ENCODE measurements around the gene MFF.

MFF gene

DNA sequence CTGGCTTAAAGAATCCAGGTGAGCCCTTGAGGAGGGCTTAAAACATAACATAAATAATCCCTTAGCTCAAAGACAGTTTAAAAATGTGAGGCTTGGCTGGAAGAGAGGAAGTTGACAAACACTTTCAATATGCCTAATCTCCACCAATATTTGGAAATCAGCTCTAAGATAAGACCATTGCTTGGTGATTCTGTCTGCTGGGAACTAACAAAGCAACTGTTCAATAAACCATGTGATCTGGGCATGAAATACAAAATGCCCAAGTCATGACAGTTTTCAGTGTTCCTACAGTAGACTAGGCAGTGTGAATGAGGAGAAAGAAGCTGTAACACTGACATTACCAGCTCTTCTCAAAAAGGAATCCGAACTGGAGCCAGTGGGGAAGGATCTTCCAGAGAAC lies 10.7 kb downstream of the MFF start:
- DNase-seq (ENCODE audit: low spot score), result peak; percentile 80

- DNase-seq (ENCODE audit: low spot score), result no peak
These were observed 12.4 kb downstream of the MFF start for GRCh38 chr2:227337442-227337841.

GRCh38 chr2:227339098-227339599 lies 14.1 kb downstream of the MFF start:
- DNase-seq (ENCODE audit: low spot score), result no peak

DNA sequence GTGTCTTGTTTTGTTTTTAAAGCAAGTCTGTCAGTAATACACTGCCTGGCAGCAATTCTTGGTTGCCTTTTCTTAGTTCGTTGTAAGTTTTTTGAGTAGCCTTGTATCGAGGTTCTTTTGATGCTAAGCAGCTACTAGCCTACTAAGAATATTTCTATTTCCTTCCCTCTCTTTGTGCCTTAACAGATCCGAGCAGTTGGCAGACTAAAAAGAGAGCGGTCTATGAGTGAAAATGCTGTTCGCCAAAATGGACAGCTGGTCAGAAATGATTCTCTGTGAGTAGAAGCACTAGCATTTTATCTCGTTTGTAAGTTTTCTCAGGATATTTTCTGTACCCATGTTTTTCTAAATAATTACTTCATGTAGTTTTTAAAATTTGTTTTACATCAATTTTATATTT lies 15.1 kb downstream of the MFF start:
- peak; percentile 69 for DNase-seq (ENCODE audit: low spot score)

DNA sequence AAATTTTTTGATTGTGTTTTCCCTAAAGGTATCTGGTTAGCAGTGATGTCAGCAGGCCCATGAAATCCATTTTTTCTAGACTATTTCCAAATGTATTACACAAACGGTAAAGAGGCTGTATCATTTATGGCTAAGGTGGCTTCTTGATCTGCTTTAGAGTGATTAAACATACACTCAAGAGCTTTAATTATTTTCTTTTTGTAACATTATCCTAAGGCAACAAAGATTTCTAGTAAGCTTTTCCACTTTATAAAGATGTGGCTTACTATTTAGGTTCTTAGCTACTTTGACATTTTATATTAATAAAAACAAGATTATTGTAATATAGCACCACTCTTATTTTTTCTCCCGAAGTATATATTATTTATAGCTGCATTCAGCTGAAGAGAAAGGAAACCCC lies 16.5 kb downstream of the MFF start:
- DNase-seq (ENCODE audit: low spot score), result no peak

DNA sequence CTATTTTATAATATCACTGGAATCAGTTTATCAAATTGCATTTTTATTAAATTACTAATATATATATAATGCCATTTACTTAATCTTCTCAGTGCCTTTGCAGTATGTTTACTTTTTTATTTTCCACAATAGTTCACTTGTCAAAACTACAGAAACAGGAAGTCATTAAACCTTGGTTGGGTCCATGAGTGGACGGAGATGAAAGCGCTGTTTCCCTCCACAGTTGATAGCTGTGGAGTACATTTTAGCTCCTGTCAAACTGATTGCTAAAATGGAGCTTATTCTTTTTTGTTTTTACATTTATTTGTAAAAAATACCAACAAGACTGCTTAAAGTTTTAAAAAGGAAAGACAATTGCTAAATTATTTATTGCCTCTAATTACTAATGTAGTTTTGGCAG lies 19.2 kb downstream of the MFF start:
- no peak for DNase-seq (ENCODE audit: low spot score)

DNA sequence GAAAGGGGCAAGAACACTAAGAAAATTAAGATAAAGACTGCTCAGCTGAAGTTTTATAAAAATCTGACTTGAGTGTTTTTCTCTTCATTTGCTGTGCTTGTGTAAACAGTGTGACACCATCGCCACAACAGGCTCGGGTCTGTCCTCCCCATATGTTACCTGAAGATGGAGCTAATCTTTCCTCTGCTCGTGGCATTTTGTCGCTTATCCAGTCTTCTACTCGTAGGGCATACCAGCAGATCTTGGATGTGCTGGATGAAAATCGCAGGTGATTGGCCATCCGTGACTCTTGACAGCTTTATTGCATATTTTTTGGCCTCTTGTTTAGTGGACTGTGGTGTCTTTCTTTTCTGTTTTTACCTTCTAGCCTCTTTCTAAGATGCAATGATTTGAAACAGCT lies 22.1 kb downstream of the MFF start:
- DNase-seq (ENCODE audit: low spot score), result no peak

- DNase-seq (ENCODE audit: low spot score), result no peak
These were observed 23.3 kb downstream of the MFF start for GRCh38 chr2:227348324-227348723.

DNA sequence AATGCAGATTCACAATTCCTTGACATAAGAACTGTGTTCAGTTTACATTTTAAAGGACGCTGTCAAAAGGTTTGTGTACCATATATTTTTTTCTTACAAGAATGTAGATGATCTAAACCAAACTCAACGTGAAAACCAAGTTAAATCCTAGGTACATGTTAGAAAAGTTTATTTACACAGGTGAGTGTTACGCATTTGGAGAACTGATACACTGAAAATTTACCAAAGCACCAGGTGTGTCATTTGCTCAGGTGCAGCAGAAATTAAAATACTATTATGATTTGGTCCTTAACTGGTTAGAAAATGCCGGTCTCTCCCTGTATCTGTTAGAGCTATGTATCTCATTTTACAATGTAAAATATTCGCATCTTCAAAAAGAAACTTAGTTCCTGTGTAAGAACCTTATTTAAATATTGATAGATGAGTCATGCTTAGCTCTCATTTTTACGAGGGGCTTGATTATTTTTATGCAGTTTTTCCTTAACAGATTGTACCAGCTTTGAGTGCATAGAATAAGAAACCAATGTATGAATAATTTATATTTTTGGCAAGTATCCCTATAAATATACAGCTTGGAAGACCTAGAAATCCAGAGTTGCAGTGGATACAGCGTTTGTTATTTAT lies 25.1 kb downstream of the MFF start:
- DNase-seq (ENCODE audit: low spot score), result no peak

DNA sequence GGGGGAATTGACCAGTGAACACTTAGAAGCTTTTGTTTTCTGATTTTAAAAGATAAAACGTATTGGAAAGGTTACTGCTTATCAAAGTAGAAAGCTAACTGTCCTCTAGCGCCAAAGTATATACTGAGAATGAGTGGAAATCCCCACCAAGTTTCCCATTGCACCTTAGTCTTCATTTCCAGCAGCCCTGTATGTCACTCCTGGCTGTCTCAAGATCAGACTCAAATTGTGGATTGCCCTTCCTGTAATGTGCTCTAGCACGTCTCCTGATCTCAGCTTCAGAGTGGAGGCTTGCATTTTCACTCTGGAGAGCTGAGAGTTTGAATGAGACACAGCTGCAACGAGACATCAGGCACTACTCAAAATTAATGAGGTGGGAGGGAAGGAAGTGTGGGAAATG lies 26.6 kb downstream of the MFF start:
- DNase-seq (ENCODE audit: low spot score), result no peak

GRCh38 chr2:227360351-227360750 lies 35.3 kb downstream of the MFF start:
- no peak for DNase-seq (ENCODE audit: low spot score)

DNA sequence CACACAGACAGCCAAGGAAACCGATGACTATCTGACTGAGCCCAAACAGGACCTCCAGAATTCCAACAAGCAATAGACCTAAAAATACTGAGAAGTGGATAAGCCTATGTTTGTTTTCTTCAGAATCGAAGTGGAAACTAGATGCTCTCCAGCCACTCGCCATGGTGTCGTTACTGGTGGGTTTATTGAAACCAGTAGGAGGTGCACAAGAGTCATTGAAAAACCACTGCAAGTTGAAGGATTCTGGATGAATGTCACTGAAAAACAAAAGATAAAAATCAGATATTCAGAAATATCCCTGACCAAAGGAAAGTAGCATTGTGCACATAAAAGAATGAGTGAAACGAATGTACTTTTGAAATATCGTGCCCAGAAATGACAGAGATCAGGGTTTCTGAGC lies 38.7 kb downstream of the MFF start:
- DNase-seq (ENCODE audit: low spot score), result peak; percentile 44

DNA sequence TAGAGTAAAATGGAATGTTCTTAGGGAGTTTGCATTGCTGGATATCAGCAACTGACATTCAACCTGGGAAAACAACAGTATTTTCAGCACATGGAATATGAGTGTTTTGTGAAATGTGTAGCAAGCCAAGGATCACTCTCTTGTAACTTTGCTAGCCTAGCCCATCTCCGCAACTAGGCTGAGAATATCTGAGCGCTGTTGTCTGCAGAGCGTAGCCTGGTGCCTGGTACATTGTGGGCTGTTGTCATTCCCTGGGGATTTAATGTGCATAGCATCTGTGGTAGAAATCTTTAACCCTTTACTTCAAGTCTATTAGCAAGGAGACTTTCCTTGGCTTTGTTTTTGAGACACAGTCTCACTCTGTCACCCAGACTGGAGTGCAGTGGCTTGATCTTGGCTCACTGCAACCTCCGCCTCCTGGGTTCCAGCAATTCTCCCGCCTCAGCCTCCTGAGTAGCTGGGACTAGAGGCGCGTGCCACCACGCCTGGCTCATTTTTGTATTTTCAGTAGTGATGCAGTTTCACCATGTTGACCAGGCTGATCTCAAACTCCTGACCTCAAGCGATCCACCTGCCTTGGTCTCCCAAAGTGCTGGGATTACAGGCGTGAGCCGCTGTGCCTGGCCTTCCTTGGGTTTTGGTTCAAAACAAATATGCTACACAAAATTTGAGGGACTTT lies 39.7 kb downstream of the MFF start:
- DNase-seq (ENCODE audit: low spot score), result peak; percentile 68

DNA sequence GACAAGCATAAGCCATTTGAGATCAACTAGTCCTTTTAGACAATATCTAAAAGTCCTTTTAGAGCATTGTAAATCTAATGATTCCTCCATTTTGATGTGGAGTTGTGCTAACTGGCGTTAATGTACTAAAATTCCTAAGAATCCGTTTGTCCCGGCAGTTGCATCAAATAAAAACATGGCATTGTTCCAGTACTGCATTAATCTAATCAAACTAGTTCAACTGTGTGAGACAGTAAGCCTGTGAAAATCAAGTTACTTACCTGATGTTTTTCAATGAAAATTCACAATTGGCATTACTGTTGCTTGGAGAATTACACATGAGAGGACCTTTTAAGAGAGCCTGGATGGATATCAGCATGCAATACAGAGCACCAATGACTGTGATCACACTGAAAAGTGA lies 40.8 kb downstream of the MFF start:
- no peak for DNase-seq (ENCODE audit: low spot score)

DNA sequence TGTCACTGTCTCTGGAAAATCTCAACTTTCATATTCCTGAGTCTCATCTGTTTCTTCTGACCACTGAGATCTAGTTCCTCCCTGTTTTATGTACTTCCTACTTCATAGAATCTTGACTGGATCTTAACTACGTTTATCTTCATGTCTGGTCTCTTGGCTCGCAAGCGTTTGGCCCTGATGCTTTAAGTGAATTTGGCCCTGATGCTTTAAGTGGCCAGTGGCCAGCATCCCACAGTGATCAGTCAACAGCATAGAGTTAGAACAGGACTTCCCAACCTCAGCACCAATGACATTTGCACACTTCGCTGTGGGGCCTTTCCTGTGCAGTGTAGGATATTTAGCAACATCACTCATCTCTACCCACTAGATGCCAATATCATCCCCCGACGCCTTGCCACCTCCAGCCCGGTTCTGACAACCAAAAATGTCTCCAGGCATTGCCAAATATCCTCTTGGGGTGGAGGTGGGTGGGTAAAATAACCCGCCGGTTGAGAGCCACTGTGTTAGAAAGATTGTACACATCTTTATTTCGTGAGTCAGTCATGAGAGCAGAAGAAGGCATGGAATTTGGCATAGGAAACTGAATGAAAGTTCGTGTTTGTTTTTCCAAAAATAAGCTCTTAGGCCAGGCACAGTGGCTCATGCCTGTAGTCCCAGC lies 41.8 kb downstream of the MFF start:
- DNase-seq (ENCODE audit: low spot score), result no peak

DNA sequence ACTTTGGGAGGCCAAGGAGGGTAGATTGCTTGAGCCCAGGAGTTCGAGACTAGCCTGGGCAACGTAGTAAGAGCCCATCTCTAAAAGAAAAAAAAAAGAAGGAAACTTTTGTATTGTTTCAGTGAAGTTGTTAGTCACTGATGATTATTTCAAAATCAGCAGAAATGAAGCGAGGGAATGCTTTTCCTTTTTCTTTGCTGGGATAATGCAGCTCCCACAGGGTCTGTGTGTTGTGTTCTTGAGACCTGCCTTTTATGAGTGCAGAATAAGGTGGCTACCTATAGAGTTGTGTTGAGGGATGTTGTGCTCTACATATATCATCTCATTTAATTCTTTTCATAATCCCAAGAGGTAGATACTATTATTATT lies 42.4 kb downstream of the MFF start:
- no peak for DNase-seq (ENCODE audit: low spot score)

GRCh38 chr2:227368574-227368973 lies 43.5 kb downstream of the MFF start:
- no peak for DNase-seq (ENCODE audit: low spot score)

DNA sequence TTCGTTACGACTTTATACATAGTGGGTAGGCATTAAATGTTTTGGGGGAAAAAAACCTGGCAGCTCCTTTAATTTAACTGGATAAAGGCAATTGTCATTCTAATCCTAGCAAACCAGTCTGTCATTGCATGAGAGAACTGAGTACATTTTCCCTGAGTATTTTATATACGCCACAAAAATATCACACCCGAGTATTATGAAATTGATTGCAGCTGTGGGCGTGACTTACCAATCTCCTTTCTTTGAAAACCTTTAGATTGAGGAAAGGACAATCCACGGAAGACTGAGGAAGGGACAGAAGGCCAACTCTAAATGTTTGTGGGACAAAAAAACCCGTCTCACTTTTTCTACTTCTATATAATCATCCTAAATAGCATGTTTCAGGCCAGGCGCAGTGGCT lies 45.0 kb downstream of the MFF start:
- DNase-seq (ENCODE audit: low spot score), result no peak

DNA sequence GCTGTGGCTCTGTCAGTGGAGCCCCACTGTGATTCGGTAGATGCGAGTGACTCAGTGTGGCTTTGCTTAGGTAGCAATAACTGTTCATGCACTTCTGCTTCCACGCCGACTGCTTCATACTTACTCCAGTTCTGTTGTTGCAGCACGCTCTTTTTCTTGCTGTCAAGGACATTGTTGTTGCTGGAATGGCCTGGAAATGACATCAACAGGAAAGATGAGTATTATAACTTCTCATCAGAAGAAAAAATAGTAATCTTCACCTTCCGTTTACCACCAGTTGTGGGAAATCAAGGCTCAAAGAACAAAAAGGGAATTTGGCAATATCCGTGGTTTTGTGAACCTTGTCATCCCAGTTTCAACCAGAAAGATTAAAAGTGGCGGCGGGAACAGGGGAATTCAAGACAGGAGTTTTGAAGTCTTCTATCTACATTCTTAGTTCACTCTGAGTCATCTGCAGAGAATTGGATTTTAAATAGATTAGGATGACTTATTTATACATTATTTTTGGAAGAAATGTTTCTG lies 45.8 kb downstream of the MFF start:
- no peak for DNase-seq (ENCODE audit: low spot score)

GRCh38 chr2:227373389-227373788 lies 48.3 kb downstream of the MFF start:
- no peak for DNase-seq (ENCODE audit: low spot score)

- DNase-seq (ENCODE audit: low spot score), result no peak
These were observed 49.1 kb downstream of the MFF start for GRCh38 chr2:227374158-227374557.

- DNase-seq (ENCODE audit: low spot score), result no peak
These were observed 51.8 kb downstream of the MFF start for GRCh38 chr2:227376656-227377396.
